GM12864 (cell line): ENCODE data around the gene MFN1.

Source experiments
- DNase-seq: peaks from one replicate; pipeline ENCODE4 v3.0.0-alpha.2; 2011; ENCODE audit warnings: low read depth
- H3K4me3 ChIP-seq: 2 replicates; pipeline ENCODE4 v1.5.1; 2011; ENCODE audit warnings: mild to moderate bottlenecking, low read depth, low read length, control low read depth
- CTCF ChIP-seq: IDR thresholded peaks from 2 replicates; pipeline ENCODE4 v1.5.1; 2011; ENCODE audit warnings: low read depth, mild to moderate bottlenecking, moderate library complexity, low read length, control low read depth, inconsistent platforms; ENCODE audit errors: missing control alignments

MFN1 gene

GRCh38 chr3:179347345-179348194, at the start of gene MFN1:
TSS of gene MFN1 (plus strand) at chr3:179347709. CDS start at chr3:179348852, 1,143 bp downstream.
- H3K4me3 ChIP-seq = peak within 1 kb of the TSS; percentile 98
- DNase-seq = peak; percentile 87
- TF ChIP-seq CTCF = no peak

DNA sequence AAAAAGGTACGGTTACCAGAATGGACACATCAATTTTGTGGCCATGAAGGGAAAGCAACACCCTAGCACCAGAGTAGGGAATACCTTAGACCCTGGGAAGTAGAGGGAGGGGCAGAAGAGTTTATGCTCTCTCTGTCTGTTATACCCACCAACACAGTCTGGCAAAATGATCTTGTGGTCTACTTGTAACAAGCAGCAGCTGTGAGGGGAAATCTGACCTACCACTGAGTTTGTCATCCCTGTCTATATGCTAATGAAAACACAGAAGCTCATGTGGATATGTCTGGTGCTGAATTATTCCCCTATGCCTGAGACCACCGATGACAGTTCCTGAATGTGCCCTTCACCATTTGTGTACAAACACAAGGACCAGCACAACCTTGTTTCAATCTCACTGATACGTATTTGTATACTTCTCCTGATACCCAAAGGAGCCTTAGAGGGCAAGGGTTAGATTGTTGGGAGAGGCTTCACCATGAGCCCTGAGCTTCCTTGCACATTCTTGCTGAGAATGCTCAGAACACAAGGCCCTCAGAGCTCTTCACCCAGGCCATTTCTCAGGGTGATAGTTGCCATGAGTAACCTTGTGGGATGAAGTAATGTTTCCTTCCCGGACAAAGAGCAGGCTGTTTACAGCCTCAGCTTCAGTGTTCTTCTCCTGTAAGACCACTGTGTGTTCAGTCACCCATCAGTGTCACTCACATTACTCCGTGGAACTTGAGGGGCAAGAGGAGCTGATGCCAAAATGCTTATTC, 49.4 kb upstream of the MFN1 start:
- H3K4me3 ChIP-seq = no peak overlapping the region
- TF ChIP-seq CTCF = no peak
- no peak for DNase-seq

GRCh38 chr3:179299316-179299715, 48.2 kb upstream of the MFN1 start:
- no peak overlapping the region for H3K4me3 ChIP-seq
- no peak for TF ChIP-seq CTCF
- DNase-seq = no peak

- no peak for TF ChIP-seq CTCF
- H3K4me3 ChIP-seq = no peak overlapping the region
- no peak for DNase-seq
Observed at GRCh38 chr3:179299999-179300613, 47.4 kb upstream of the MFN1 start.

DNA sequence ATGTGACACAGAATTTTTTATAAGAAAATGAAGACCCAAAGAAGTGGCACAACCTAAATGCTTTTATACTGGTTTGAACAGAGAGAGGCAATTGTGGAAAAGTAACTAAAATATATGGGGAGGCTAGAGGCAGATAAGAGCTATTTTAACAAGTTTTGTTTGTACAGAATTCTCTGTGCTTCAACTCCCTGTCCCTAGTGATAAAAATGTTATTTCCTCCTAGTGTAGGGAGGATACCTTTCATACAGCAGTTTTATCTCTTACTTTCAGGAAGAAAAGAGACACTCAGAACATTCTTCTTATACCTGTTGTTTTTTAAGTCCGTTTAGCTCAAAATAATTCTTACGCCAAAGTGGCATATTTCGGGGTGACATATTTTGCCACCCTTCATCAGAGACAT, 45.9 kb upstream of the MFN1 start:
- no peak for DNase-seq
- TF ChIP-seq CTCF = no peak
- H3K4me3 ChIP-seq = no peak overlapping the region

GRCh38 chr3:179302111-179302510, 45.4 kb upstream of the MFN1 start:
- no peak for TF ChIP-seq CTCF
- DNase-seq = no peak
- H3K4me3 ChIP-seq = no peak overlapping the region
